ENCODE results near the gene CPT1A.

- no peak for TF ChIP-seq CTCF (IDR thresholded peaks at IDR 0.05)
- TF ChIP-seq POLR2A (IDR thresholded peaks at IDR 0.05), result no peak
- no peak for TF ChIP-seq POLR2AphosphoS5 (IDR thresholded peaks at IDR 0.05)
Measured at GRCh38 chr11:68831124-68831523, 10.6 kb downstream of the CPT1A start.
